ENCODE data around the gene ADAMTS2. TPM values are rescaled to one million over a fixed set of nuclear protein-coding genes. Genes with fewer than 3 reads are reported as not detected.

Gene ADAMTS2
- total and polyA plus RNA-seq, 2 of the 4 experiments (the other 2 are of a cell fraction): 19.0 to 58.8 TPM

DNA sequence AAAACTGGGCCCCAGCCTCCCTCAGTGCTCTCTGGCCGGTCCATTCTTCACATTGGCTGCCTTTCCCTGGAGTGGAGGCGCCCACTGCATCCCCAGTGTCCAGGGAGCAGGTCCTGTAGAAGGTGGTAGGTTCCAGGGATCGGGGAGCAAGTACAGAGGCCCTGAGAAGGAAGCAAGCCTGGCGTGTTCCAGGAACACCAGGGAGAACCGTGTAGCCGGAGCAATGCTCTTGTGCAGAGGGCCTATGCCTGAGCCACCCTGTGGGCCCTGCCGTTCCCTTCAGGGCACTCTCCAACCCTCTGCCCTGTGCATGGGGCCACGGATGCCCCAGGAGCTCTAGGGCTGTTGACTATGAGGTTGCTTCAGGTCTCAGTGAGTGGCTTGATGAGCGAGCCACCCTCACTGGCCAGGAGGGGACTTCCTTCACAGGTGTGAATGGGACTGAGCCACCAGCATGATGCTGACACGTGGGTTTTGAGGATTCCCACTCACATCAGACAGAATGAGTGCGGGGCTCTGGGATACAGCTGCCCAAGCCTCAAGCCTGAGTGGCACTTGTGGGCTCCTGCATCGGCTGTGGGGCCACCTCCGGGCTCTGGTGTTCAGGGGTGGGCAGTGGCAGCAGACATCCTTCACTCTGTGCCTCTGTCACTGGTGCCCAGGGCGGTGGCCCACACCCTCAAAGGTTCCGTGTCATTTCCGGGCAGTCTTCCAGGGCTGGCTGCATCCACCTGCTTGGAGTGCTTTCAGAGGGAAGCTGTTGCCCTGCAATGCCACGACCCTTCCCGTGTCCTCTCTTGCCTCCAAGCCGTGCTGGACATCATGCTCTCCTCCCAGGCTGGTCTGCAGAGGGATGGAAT, 54.4 kb downstream of the ADAMTS2 start:
- Histone ChIP-seq H2BK5ac (ENCODE audit: low read depth, low read length, poor library complexity, severe bottlenecking) (no peak overlapping the region), H3K79me1 (ENCODE audit: low read depth in 1 of 2, low read length in 2 of 2) (peaks cover 26 to 72% of the 10 kb centered on the region in 2 experiments), H2BK15ac (ENCODE audit: low read depth, low read length) (no peak overlapping the region), H3K4me3 (ENCODE audit: insufficient read depth, low read depth, low read length) (no peak overlapping the region), H3K36me3 (ENCODE audit: control insufficient read depth, insufficient read depth, low read length) (peaks cover 2% of the 10 kb centered on the region; the same call in 1 of the 2 replicates), H4K5ac (ENCODE audit: low read depth, low read length) (no peak overlapping the region), H3K18ac (ENCODE audit: low read depth, low read length) (no peak overlapping the region), H3K9me1 (ENCODE audit: insufficient read depth, low read length) (peaks cover 6% of the 10 kb centered on the region; the same call in 1 of the 2 replicates), H3K27me3 (ENCODE audit: control insufficient read depth, insufficient read depth, low read length) (no peaks in the 10 kb centered on the region), H2AFZ (replicated peaks; ENCODE audit: low read length, poor library complexity) (no peak overlapping the region), H3K4ac (ENCODE audit: low read depth, low read length) (no peak overlapping the region), H3K27ac (ENCODE audit: insufficient read depth, low read length) (no peak overlapping the region), H2AK5ac (ENCODE audit: low read depth, low read length) (0 out of 2 replicates have a peak overlapping the region, but pooled peaks have one; percentile 10), H3K9me3 (ENCODE audit: control insufficient read depth, insufficient read depth, low read length) (no peaks in the 10 kb centered on the region), H4K8ac (ENCODE audit: low read depth in 2 of 2, low read length in 2 of 2) (no peak overlapping the region), H3K9ac (ENCODE audit: low read depth, low read length) (no peak overlapping the region), H2AK9ac (replicated peaks; ENCODE audit: low read depth, low read length, poor library complexity) (no peak overlapping the region), H2BK20ac (ENCODE audit: low read depth, low read length) (no peak overlapping the region), H3K23ac (ENCODE audit: low read depth, low read length) (no peak overlapping the region), H4K91ac (ENCODE audit: insufficient read depth, low read depth, low read length) (no peak overlapping the region), H2BK120ac (ENCODE audit: low read depth, low read length) (no peak overlapping the region), H3K56ac (ENCODE audit: extremely low read depth, insufficient read depth, low read length) (no peak overlapping the region), H3K4me1 (ENCODE audit: control insufficient read depth, insufficient read depth, low read length) (peaks cover 11% of the 10 kb centered on the region), H3K14ac (replicated peaks; ENCODE audit: low read depth, low read length) (no peak overlapping the region), H4K20me1 (ENCODE audit: insufficient read depth, low read length) (peaks cover 7% of the 10 kb centered on the region), H3K4me2 (ENCODE audit: low read depth, low read length) (no peak overlapping the region)
- in situ Hi-C loops (cut with MboI; ENCODE audit: low sequenced_read_pairs): no loop called here
- BruUV-seq (replicated peaks): no TSS peak
- ChIA-PET CTCF (interaction anchor here (1.3 kb wide), 1 partner anchor 124 kb away, joined by 3 read pairs; no protein-coding TSS in a partner anchor), POLR2A (ENCODE audit: unreplicated experiment) (no interaction called here)
- dilution Hi-C loops (cut with HindIII; ENCODE audit: low sequenced_read_pairs, unreplicated experiment): no loop called here
- WGBS, 2 experiments (ENCODE audit: extremely low coverage in 2 of 2, insufficient read length in 1 of 2): 95% methylated on average over 4 of the region's 19 CpGs; no CpG with 5 or more reads in 1 of the 2 experiments
- intact Hi-C loops (cut with micrococcal nuclease): no loop called here
- DNase-seq (no peak), ATAC-seq (ENCODE audit: low read depth) (no peak)
- TF ChIP-seq POLR2A (IDR thresholded peaks at IDR 0.05; ENCODE audit: low read depth, low read length) (no peak), FOS (IDR thresholded peaks at IDR 0.05; ENCODE audit: low read depth, low read length) (no peak), MAZ (IDR thresholded peaks at IDR 0.05; ENCODE audit: borderline replicate concordance, low read depth, low read length) (no peak), RAD21 (IDR thresholded peaks at IDR 0.05; ENCODE audit: low read length) (no peak), CEBPB (IDR thresholded peaks at IDR 0.05; ENCODE audit: low read depth, low read length) (no peak), BHLHE40 (IDR thresholded peaks at IDR 0.05; ENCODE audit: low read depth, low read length) (no peak), MXI1 (IDR thresholded peaks at IDR 0.05; ENCODE audit: borderline replicate concordance, low read depth, low read length) (no peak), RCOR1 (IDR thresholded peaks at IDR 0.05; ENCODE audit: insufficient replicate concordance, low read length) (no peak), RFX5 (IDR thresholded peaks at IDR 0.05; ENCODE audit: low read depth, low read length) (no peak), SMC3 (IDR thresholded peaks at IDR 0.05; ENCODE audit: low read depth, low read length) (no peak), CHD1 (IDR thresholded peaks at IDR 0.05; ENCODE audit: low read depth, low read length) (no peak), MAFK (IDR thresholded peaks at IDR 0.05; ENCODE audit: low read depth, low read length) (no peak)
- TF ChIP-seq, protein P1, sequence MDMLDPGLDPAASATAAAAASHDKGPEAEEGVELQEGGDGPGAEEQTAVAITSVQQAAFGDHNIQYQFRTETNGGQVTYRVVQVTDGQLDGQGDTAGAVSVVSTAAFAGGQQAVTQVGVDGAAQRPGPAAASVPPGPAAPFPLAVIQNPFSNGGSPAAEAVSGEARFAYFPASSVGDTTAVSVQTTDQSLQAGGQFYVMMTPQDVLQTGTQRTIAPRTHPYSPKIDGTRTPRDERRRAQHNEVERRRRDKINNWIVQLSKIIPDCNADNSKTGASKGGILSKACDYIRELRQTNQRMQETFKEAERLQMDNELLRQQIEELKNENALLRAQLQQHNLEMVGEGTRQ (IDR thresholded peaks at IDR 0.05; ENCODE audit: low read depth, low read length): no peak
- TF ChIP-seq, protein P2, sequence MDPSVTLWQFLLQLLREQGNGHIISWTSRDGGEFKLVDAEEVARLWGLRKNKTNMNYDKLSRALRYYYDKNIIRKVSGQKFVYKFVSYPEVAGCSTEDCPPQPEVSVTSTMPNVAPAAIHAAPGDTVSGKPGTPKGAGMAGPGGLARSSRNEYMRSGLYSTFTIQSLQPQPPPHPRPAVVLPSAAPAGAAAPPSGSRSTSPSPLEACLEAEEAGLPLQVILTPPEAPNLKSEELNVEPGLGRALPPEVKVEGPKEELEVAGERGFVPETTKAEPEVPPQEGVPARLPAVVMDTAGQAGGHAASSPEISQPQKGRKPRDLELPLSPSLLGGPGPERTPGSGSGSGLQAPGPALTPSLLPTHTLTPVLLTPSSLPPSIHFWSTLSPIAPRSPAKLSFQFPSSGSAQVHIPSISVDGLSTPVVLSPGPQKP (IDR thresholded peaks at IDR 0.05; ENCODE audit: borderline replicate concordance, low read depth, low read length): no peak
- TF ChIP-seq, protein P3, sequence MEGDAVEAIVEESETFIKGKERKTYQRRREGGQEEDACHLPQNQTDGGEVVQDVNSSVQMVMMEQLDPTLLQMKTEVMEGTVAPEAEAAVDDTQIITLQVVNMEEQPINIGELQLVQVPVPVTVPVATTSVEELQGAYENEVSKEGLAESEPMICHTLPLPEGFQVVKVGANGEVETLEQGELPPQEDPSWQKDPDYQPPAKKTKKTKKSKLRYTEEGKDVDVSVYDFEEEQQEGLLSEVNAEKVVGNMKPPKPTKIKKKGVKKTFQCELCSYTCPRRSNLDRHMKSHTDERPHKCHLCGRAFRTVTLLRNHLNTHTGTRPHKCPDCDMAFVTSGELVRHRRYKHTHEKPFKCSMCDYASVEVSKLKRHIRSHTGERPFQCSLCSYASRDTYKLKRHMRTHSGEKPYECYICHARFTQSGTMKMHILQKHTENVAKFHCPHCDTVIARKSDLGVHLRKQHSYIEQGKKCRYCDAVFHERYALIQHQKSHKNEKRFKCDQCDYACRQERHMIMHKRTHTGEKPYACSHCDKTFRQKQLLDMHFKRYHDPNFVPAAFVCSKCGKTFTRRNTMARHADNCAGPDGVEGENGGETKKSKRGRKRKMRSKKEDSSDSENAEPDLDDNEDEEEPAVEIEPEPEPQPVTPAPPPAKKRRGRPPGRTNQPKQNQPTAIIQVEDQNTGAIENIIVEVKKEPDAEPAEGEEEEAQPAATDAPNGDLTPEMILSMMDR (conservative IDR thresholded peaks at IDR 0.05; ENCODE audit: low read depth, low read length): no peak
